ENCODE data around the gene DIS3L2. TPM values are rescaled to one million over a fixed set of nuclear protein-coding genes. Genes with fewer than 3 reads are reported as not detected.

Gene DIS3L2
- total and polyA plus RNA-seq, 2 of the 8 experiments (the other 6 are each of a cell fraction or from before 2014, with no cell fraction given): 11.5 to 21.6 TPM

- H3K27ac ChIP-seq (ENCODE audit: low read depth, low read length): no peak overlapping the region
- H2BK20ac ChIP-seq (ENCODE audit: low read length): no peak overlapping the region
- H3K9ac ChIP-seq (replicated peaks in 1 of 4; ENCODE audit: extremely low read depth in 1 of 4, low read depth in 3 of 4, low read length in 3 of 4): no peak overlapping the region
- H3K18ac ChIP-seq (ENCODE audit: extremely low read depth, low read length): no peak overlapping the region
- no peaks in the 10 kb centered on the region for H3K27me3 ChIP-seq (replicated peaks in 1 of 4; ENCODE audit: control insufficient read depth in 3 of 4, extremely low read depth in 1 of 4, insufficient read depth in 3 of 4, low read length in 3 of 4)
- H3K36me3 ChIP-seq (ENCODE audit: control insufficient read depth in 2 of 4, insufficient read depth in 4 of 4, low read length in 3 of 4): no peaks in the 10 kb centered on the region
- 0 out of 4 replicates have a peak, but pooled peaks cover 0 to 4% of the 10 kb centered on the region in 2 experiments for H3K79me2 ChIP-seq (ENCODE audit: control insufficient read depth in 1 of 2, insufficient read depth in 2 of 2, low read length in 2 of 2)
- no peak overlapping the region for H2BK12ac ChIP-seq (ENCODE audit: low read depth, low read length)
- no peak overlapping the region for H3K4me2 ChIP-seq (ENCODE audit: insufficient read depth in 1 of 2, low read depth in 2 of 2, low read length in 2 of 2)
- H3K56ac ChIP-seq (replicated peaks; ENCODE audit: insufficient read length, low read depth, low read length): no peak overlapping the region
- H3K4me1 ChIP-seq (replicated peaks in 1 of 4; ENCODE audit: control insufficient read depth in 3 of 4, insufficient read depth in 4 of 4, low read length in 3 of 4): no peaks in the 10 kb centered on the region
- peaks cover 0 to 2% of the 10 kb centered on the region in 2 experiments for H4K20me1 ChIP-seq (replicated peaks in 1 of 2; ENCODE audit: control insufficient read depth in 1 of 2, insufficient read depth in 2 of 2, low read length in 2 of 2)
- no peak overlapping the region for H4K5ac ChIP-seq (ENCODE audit: insufficient read length, low read depth, low read length)
- 89% methylated on average over 2 of the region's 2 CpGs; no CpG with 5 or more reads in 1 of the 2 experiments for WGBS, 2 experiments (ENCODE audit: extremely low coverage in 1 of 2, insufficient coverage in 1 of 2, insufficient read length in 1 of 2, insufficient replicate concordance in 2 of 2, low coverage in 1 of 2, low lambda C conversion rate in 2 of 2, missing lambda C conversion rate in 1 of 2)
- no peak overlapping the region for H3K4ac ChIP-seq (replicated peaks; ENCODE audit: insufficient read length, low read depth, low read length)
- no peak overlapping the region for H2AFZ ChIP-seq (ENCODE audit: low read length)
- H3K4me3 ChIP-seq (ENCODE audit: extremely low read depth in 1 of 4, insufficient read depth in 2 of 4, low read depth in 3 of 4, low read length in 4 of 4): no peak overlapping the region
- no peaks in the 10 kb centered on the region for H3K79me1 ChIP-seq (ENCODE audit: low read depth, low read length)
- no peak overlapping the region for H2BK15ac ChIP-seq (ENCODE audit: low read length)
- ChIA-PET CTCF (ENCODE audit: partially characterized antibody) (interaction anchor here (0.6 kb wide), 3 partner anchors 91 to 388 kb away, joined by 3 to 4 read pairs (median 3); no protein-coding TSS in a partner anchor), POLR2A (ENCODE audit: partially characterized antibody) (no interaction called here)
- H3K23ac ChIP-seq (ENCODE audit: insufficient read length): no peak overlapping the region
- DNase-seq (ENCODE audit: low read depth in 1 of 2, low spot score in 2 of 2) (no peak), FAIRE-seq (no peak)
- H2BK120ac ChIP-seq (replicated peaks; ENCODE audit: low read depth, low read length): no peak overlapping the region
- H2BK5ac ChIP-seq (ENCODE audit: low read depth, low read length): no peak overlapping the region
- no peak overlapping the region for H4K8ac ChIP-seq (ENCODE audit: extremely low read depth, insufficient read depth, low read length)
- H3K23me2 ChIP-seq (ENCODE audit: low read depth, low read length): no peaks in the 10 kb centered on the region
- no peaks in the 10 kb centered on the region for H3K9me3 ChIP-seq (ENCODE audit: insufficient read depth in 2 of 2, low read depth in 1 of 2, low read length in 1 of 2)
- no peak overlapping the region for H4K91ac ChIP-seq (replicated peaks; ENCODE audit: insufficient read length, low read length)
- H2AK5ac ChIP-seq (ENCODE audit: low read depth, low read length): no peak overlapping the region
- no peak overlapping the region for H3K14ac ChIP-seq (ENCODE audit: insufficient read length)
- TF ChIP-seq MAX (IDR thresholded peaks at IDR 0.05): no peak
These were observed 35.5 kb downstream of the DIS3L2 start for GRCh38 chr2:231996797-231997540.

All from H1 (cell line).